Measurements from ENCODE around the gene SUN5.
"Not testable (repeated sequence)": the region's sequence is repeated elsewhere in the genome, so short reads cannot be mapped to it uniquely, and the experiment has no call there.

Gene SUN5

DNA sequence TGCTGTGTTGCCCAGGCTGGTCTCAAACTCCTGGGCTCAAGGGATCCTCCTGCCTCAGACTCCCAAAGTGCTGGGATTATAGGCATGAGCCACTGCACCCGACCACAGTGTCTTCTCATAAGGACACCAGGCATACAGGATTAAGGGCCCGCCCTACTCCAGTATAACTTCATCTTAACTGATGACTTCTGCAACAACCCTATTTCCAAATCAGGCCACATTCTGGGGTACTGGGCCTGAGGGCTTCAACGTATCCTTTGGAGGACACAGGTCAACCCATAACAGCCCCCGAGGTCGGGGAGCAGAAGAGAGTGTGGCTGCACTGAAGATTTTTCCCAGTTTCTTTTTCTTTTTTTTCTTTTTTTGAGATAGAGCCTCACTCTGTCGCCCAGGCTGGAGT lies 39.7 kb downstream of the SUN5 start:
- H3K36me3 Mint-ChIP-seq (ENCODE audit: low read depth): no peaks in the 10 kb centered on the region
- no peaks in the 10 kb centered on the region for H3K27me3 Mint-ChIP-seq
- no peak overlapping the region for H3K4me3 Mint-ChIP-seq
- peaks cover 24% of the 10 kb centered on the region for H3K4me1 Mint-ChIP-seq (ENCODE audit: low read depth)
- H3K27ac Mint-ChIP-seq: no peak overlapping the region
- peak; percentile 26 for DNase-seq
- no peaks in the 10 kb centered on the region for H3K9me3 Mint-ChIP-seq

GRCh38 chr20:32963176-32963575 lies 41.1 kb downstream of the SUN5 start:
- no peak overlapping the region for H3K4me3 Mint-ChIP-seq
- H3K27ac Mint-ChIP-seq: no peak overlapping the region
- peaks cover 3% of the 10 kb centered on the region for H3K9me3 Mint-ChIP-seq
- no peaks in the 10 kb centered on the region for H3K27me3 Mint-ChIP-seq
- H3K4me1 Mint-ChIP-seq (ENCODE audit: low read depth): peaks cover 24% of the 10 kb centered on the region
- peak; percentile 21 for DNase-seq
- no peaks in the 10 kb centered on the region for H3K36me3 Mint-ChIP-seq (ENCODE audit: low read depth)

GRCh38 chr20:32962646-32963045 lies 41.6 kb downstream of the SUN5 start:
- H3K36me3 Mint-ChIP-seq (ENCODE audit: low read depth); DNase-seq; H3K27me3 Mint-ChIP-seq; H3K4me3 Mint-ChIP-seq; H3K27ac Mint-ChIP-seq; H3K9me3 Mint-ChIP-seq: not testable (repeated sequence)
- peaks cover 24% of the 10 kb centered on the region for H3K4me1 Mint-ChIP-seq (ENCODE audit: low read depth)

- peaks cover 2% of the 10 kb centered on the region for H3K36me3 Mint-ChIP-seq (ENCODE audit: low read depth)
- no peak overlapping the region for H3K4me3 Mint-ChIP-seq
Observed at GRCh38 chr20:32962053-32962452, 42.2 kb downstream of the SUN5 start.

DNA sequence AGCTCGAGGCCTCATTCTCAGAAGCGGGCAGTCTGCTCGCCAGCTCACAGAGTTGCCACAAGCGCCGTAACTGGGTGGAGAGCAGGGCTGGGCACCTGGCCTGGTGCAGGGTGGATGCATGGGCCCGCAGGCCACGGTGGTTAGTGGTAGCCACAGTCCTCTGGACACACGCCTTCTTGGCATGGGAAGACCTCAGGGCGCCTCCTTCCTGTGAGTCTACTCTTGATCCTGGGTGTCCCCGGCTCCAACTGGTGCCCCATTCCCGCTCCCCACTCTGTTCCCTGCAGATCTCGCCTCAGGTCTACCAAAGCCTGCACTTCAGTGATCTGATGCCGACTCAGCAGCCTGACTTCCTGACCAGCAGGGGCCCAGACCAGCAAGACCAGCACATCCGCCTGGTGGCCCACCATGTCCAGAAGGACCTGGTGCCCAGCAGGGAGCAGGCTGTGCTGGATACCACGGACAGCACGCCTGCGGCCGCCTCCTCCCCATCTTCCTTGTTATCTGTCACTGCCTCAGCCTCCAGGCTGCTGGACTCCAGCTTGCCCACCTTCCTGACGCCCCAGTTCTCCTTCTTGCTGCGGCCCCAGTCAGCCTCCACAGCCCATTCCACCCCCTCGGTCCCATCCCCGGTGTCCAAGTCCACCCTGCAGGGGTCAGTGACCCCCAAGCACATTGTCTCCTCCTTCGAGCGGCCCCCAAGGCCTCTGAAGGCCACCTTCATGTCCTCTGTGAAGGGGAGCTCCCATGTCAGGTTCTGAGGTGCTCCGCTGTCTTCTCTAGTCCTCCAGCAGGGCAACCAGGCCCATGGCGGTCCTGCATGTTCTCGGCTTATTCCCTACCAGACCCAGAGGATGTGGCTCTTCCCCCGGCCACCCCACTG lies 43.1 kb downstream of the SUN5 start:
- no peak overlapping the region for H3K27ac Mint-ChIP-seq
- H3K27me3 Mint-ChIP-seq: no peaks in the 10 kb centered on the region
- H3K4me1 Mint-ChIP-seq (ENCODE audit: low read depth): peaks cover 24% of the 10 kb centered on the region
- peaks cover 15% of the 10 kb centered on the region for H3K9me3 Mint-ChIP-seq
- H3K4me3 Mint-ChIP-seq: no peak overlapping the region
- DNase-seq: no peak
- peaks cover 9% of the 10 kb centered on the region for H3K36me3 Mint-ChIP-seq (ENCODE audit: low read depth)

More at GRCh38 chr20:32962053-32962452, 42.2 kb downstream of the SUN5 start:
- Mint-ChIP-seq H3K4me1 (ENCODE audit: low read depth) (peaks cover 24% of the 10 kb centered on the region), H3K9me3 (peaks cover 11% of the 10 kb centered on the region), H3K27ac (peak overlapping the region; percentile 44), H3K27me3 (no peaks in the 10 kb centered on the region)
- DNase-seq: peak; percentile 21

- no peaks in the 10 kb centered on the region for H3K27me3 Mint-ChIP-seq
- peaks cover 24% of the 10 kb centered on the region for H3K4me1 Mint-ChIP-seq (ENCODE audit: low read depth)
- H3K9me3 Mint-ChIP-seq: peaks cover 19% of the 10 kb centered on the region
- H3K4me3 Mint-ChIP-seq: no peak overlapping the region
- H3K27ac Mint-ChIP-seq: no peak overlapping the region
- DNase-seq: no peak
- H3K36me3 Mint-ChIP-seq (ENCODE audit: low read depth): peaks cover 9% of the 10 kb centered on the region
Observed at GRCh38 chr20:32960222-32960518, 44.1 kb downstream of the SUN5 start.

DNA sequence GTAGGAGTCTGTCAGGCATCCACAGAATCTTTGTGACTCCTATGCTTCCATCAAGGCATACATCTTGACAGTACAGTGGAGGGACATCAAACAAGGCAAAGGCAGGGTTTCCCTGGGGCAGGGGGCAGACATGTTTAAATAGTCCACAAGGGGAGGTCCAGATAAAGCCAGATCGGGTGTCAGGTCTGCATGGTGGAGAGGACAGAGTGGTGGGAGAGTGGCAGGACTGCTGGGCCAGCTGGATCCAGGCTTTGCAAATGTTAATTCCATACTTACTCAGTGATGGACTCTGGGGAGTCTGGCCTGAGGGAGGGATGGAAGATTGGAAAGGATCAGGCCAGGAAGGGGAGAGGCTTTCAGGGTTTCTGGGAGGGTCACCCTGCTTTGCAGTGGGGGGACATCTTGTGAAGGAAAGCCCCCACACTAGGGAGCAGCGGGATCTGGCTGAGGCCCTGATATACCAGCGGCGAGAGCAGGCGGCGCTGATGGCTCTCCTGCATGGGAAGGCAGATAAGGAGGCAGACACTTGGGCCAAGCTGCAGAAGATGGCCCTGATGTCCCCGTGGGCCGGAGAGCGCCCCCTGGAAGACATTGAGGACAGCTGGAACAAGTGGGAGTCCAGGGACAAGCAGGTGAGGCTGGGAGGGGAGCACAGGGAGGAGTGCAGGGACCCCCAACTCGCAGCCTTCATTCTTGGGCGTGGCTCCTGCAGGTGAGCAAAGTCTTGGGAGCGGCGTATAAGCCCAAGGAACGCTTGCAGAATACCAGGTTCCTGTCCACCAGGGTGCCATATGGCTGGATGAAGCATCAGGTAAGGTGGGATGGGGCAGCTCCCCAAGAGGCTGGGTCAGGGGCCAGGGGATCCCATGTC lies 44.6 kb downstream of the SUN5 start:
- H3K4me3 Mint-ChIP-seq: no peak overlapping the region
- no peak overlapping the region for H3K27ac Mint-ChIP-seq
- H3K4me1 Mint-ChIP-seq (ENCODE audit: low read depth): peaks cover 24% of the 10 kb centered on the region
- peaks cover 24% of the 10 kb centered on the region for H3K9me3 Mint-ChIP-seq
- peaks cover 9% of the 10 kb centered on the region for H3K36me3 Mint-ChIP-seq (ENCODE audit: low read depth)
- H3K27me3 Mint-ChIP-seq: no peaks in the 10 kb centered on the region
- no peak for DNase-seq

- peaks cover 28% of the 10 kb centered on the region for H3K9me3 Mint-ChIP-seq
- H3K4me3 Mint-ChIP-seq: no peak overlapping the region
- H3K27me3 Mint-ChIP-seq: no peaks in the 10 kb centered on the region
- H3K27ac Mint-ChIP-seq: no peak overlapping the region
- H3K36me3 Mint-ChIP-seq (ENCODE audit: low read depth): peaks cover 9% of the 10 kb centered on the region
- DNase-seq: no peak
- H3K4me1 Mint-ChIP-seq (ENCODE audit: low read depth): peaks cover 19% of the 10 kb centered on the region
Observed at GRCh38 chr20:32958574-32958973, 45.7 kb downstream of the SUN5 start.

DNA sequence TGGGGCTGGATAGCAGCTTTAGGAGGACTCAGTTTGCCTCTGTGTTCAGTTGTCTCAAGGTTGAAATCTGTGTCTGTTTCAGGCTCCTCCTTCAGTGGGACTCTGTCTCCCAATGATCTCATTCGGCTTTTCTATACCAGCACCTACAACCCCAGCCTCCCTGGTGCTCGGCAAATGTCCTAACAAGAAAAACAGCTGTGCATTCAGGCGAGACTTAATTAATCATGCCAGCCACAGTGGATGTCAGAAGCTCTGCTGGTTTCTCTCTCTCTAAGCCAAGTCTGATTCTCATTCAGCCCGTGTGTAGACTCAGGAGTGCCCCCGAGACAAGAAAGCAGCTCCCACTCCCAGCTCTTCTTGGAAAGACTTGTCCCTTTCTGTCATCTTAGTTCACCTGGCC lies 46.8 kb downstream of the SUN5 start:
- Mint-ChIP-seq H3K4me1 (ENCODE audit: low read depth) (peaks cover 17% of the 10 kb centered on the region), H3K27ac (no peak overlapping the region), H3K36me3 (ENCODE audit: low read depth) (peaks cover 9% of the 10 kb centered on the region), H3K4me3 (no peak overlapping the region), H3K9me3 (peaks cover 30% of the 10 kb centered on the region), H3K27me3 (no peaks in the 10 kb centered on the region)
- no peak for DNase-seq

DNA sequence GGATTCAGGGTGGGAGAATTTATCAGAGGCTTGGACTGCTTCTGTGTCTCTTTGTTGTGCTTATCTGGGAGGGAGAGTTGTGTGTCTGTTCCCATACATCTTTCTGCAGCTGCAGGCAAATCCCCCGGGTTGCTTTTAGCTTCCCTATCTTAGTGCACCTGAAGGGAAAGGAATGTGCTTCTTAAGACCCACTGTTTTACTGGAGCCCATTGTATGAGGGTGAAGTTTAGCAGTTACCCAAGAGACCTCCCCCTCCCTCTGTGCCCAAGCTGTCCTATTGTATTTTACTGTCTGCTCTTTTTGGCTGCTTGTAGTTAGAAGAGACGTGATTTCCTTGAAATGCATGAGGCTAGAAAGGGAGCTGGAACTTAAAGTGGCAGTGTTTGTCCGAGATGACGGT lies 53.7 kb downstream of the SUN5 start:
- not testable (repeated sequence) for H3K4me3 Mint-ChIP-seq; DNase-seq; H3K27me3 Mint-ChIP-seq; H3K36me3 Mint-ChIP-seq (ENCODE audit: low read depth)
- H3K9me3 Mint-ChIP-seq: peaks cover 12% of the 10 kb centered on the region
- H3K4me1 Mint-ChIP-seq (ENCODE audit: low read depth): peaks cover 58% of the 10 kb centered on the region
- H3K27ac Mint-ChIP-seq: peak overlapping the region; percentile 56

- Mint-ChIP-seq H3K27ac (peak overlapping the region; percentile 82), H3K27me3 (no peaks in the 10 kb centered on the region)
- DNase-seq: no peak
Observed at GRCh38 chr20:32946629-32947028, 57.6 kb downstream of the SUN5 start.

GRCh38 chr20:32945710-32946221 lies 58.5 kb downstream of the SUN5 start:
- H3K27ac Mint-ChIP-seq: peak overlapping the region; percentile 82
- DNase-seq: no peak

More at GRCh38 chr20:32946629-32947028, 57.6 kb downstream of the SUN5 start:
- Mint-ChIP-seq H3K4me3 (no peak overlapping the region), H3K4me1 (ENCODE audit: low read depth) (peaks cover 51% of the 10 kb centered on the region), H3K9me3 (no peaks in the 10 kb centered on the region), H3K36me3 (ENCODE audit: low read depth) (no peaks in the 10 kb centered on the region)

GRCh38 chr20:32943490-32944052 lies 60.7 kb downstream of the SUN5 start:
- DNase-seq: no peak
- Mint-ChIP-seq H3K4me1 (ENCODE audit: low read depth) (peaks cover 23% of the 10 kb centered on the region), H3K27me3 (no peaks in the 10 kb centered on the region), H3K27ac (no peak overlapping the region), H3K4me3 (no peak overlapping the region), H3K9me3 (no peaks in the 10 kb centered on the region), H3K36me3 (ENCODE audit: low read depth) (no peaks in the 10 kb centered on the region)

More at GRCh38 chr20:32945710-32946221, 58.5 kb downstream of the SUN5 start:
- Mint-ChIP-seq H3K27me3 (no peaks in the 10 kb centered on the region), H3K36me3 (ENCODE audit: low read depth) (no peaks in the 10 kb centered on the region), H3K9me3 (no peaks in the 10 kb centered on the region), H3K4me3 (peak overlapping the region; percentile 21), H3K4me1 (ENCODE audit: low read depth) (peaks cover 43% of the 10 kb centered on the region)

DNA sequence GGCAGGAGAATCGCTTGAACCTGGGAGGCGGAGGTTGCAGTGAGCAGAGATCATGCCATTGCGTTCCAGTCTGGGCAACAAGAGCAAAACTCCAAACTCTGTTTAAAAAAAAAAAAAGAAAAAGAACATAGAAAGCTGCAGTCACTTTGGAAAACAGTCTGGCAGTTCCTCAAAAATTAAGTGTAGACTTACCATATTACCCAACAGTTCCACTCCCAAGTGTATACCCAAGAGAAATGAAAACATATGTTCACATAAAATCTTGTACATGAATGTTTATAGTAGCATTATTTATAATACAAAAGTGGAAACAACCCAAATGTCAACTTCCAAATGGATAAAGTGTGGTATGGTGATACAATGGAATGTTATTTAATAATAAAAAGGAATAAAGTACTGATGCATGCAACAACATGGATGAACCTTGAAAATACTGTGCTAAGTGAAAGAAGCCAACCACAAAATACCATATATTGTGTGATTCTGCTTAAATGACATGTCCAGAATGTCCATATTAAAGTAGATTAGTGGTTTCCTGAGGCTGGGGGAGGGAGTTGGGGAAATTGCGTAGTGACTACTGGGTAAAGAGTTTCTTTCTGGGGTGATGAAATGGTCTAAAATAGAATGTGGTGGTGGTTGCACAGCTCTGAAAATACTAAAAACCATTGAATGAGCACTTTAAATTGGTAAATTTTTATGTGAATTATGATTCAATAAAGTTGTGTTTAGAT lies 62.9 kb downstream of the SUN5 start:
- H3K36me3 Mint-ChIP-seq (ENCODE audit: low read depth): no peaks in the 10 kb centered on the region
- peaks cover 14% of the 10 kb centered on the region for H3K4me1 Mint-ChIP-seq (ENCODE audit: low read depth)
- H3K4me3 Mint-ChIP-seq: no peak overlapping the region
- no peaks in the 10 kb centered on the region for H3K9me3 Mint-ChIP-seq
- H3K27me3 Mint-ChIP-seq: no peaks in the 10 kb centered on the region
- DNase-seq: no peak
- H3K27ac Mint-ChIP-seq: no peak overlapping the region

Measured in activated T-cell treated with anti-CD3 and anti-CD28 coated beads, Interleukin-2, amount 50 U/mL, for 24 hours (primary cell).